Liver (tissue), 9 donors: Measurements from ENCODE around the gene SNRPA. TPM values are rescaled to one million over a fixed set of nuclear protein-coding genes. Genes with fewer than 3 reads are reported as not detected.

Experiments
- DNase-seq: peaks from one replicate; pipeline ENCODE4 v3.0.0-alpha.2; 2017; ENCODE audit warnings: low spot score
- H3K27ac ChIP-seq, 2 donors: one replicate each; pipeline ENCODE4 v1.7.0; 2013; ENCODE audit warnings: inconsistent platforms in 2 of 2, low read length in 2 of 2, control low read depth in 1 of 2, low read depth in 1 of 2, mild to moderate bottlenecking in 1 of 2
- H3K27me3 ChIP-seq, 4 donors: one replicate each; pipeline versions ENCODE4 v1.6.1 to v1.7.0; 2013; ENCODE audit warnings: low read length in 3 of 4, inconsistent platforms in 1 of 4, mild to moderate bottlenecking in 1 of 4, moderate library complexity in 1 of 4; ENCODE audit not compliant: control insufficient read depth in 4 of 4, insufficient read depth in 4 of 4
- H3K36me3 ChIP-seq, 4 donors: one replicate each; pipeline versions ENCODE4 v1.6.1 to v1.7.0; 2013; ENCODE audit warnings: low read length in 3 of 4, mild to moderate bottlenecking in 3 of 4, low read depth in 1 of 4, moderate library complexity in 1 of 4; ENCODE audit not compliant: control insufficient read depth in 4 of 4, insufficient read depth in 3 of 4
- H3K4me1 ChIP-seq, 4 donors: one replicate each; pipeline versions ENCODE4 v1.6.1 to v1.7.0; 2013; ENCODE audit warnings: low read length in 3 of 4, mild to moderate bottlenecking in 3 of 4, moderate library complexity in 1 of 4; ENCODE audit not compliant: control insufficient read depth in 4 of 4, insufficient read depth in 4 of 4
- H3K4me3 ChIP-seq, 3 donors: one replicate each; pipeline versions ENCODE4 v1.6.1 to v1.7.0; 2013; ENCODE audit warnings: low read length in 3 of 3, control low read depth in 1 of 3, low read depth in 1 of 3, mild to moderate bottlenecking in 1 of 3
- H3K9ac ChIP-seq, 2 donors: one replicate each; pipeline ENCODE4 v1.7.0; 2013; ENCODE audit warnings: low read length in 2 of 2, mild to moderate bottlenecking in 2 of 2, moderate library complexity in 2 of 2, control low read depth in 1 of 2, low read depth in 1 of 2
- H3K9me3 ChIP-seq, 4 donors: one replicate each; pipeline versions ENCODE4 v1.6.1 to v1.7.0; 2013; ENCODE audit warnings: low read length in 3 of 4; ENCODE audit not compliant: control insufficient read depth in 4 of 4
- FOXA1 ChIP-seq: IDR thresholded peaks from 2 replicates; pipeline ENCODE4 v1.6.1; 2016; ENCODE audit warnings: antibody characterized with exemption
- FOXA2 ChIP-seq: IDR thresholded peaks from 2 replicates; pipeline ENCODE4 v1.6.1; 2016; ENCODE audit warnings: antibody characterized with exemption
- GABPA ChIP-seq, 2 donors: IDR thresholded peaks in 1 of 2; conservative IDR thresholded peaks in 1 of 2; 2 replicates each; pipeline ENCODE4 v1.6.1; 2016; ENCODE audit warnings: antibody characterized with exemption in 2 of 2, mild to moderate bottlenecking in 1 of 2, moderate library complexity in 1 of 2
- HNF4A ChIP-seq, 2 donors: conservative IDR thresholded peaks; 2 replicates each; pipeline ENCODE4 v1.6.1; 2016; ENCODE audit warnings: antibody characterized with exemption in 2 of 2, mild to moderate bottlenecking in 2 of 2
- JUND ChIP-seq, 2 donors: IDR thresholded peaks; 2 replicates each; pipeline ENCODE4 v1.6.1; 2016; ENCODE audit warnings: antibody characterized with exemption in 2 of 2
- NR2F2 ChIP-seq: IDR thresholded peaks from 2 replicates; pipeline ENCODE4 v1.6.1; 2016; ENCODE audit warnings: antibody characterized with exemption
- RAD21 ChIP-seq, 2 donors: IDR thresholded peaks; 2 replicates each; pipeline ENCODE4 v1.6.1; 2016; ENCODE audit warnings: antibody characterized with exemption in 2 of 2, mild to moderate bottlenecking in 2 of 2
- REST ChIP-seq: IDR thresholded peaks from 2 replicates; pipeline ENCODE4 v1.6.1; 2016; ENCODE audit warnings: antibody characterized with exemption, mild to moderate bottlenecking
- RXRA ChIP-seq, 2 donors: IDR thresholded peaks; 2 replicates each; pipeline ENCODE4 v1.6.1; 2017 to 2018; ENCODE audit warnings: antibody characterized with exemption in 2 of 2, mild to moderate bottlenecking in 1 of 2
- SP1 ChIP-seq: IDR thresholded peaks from 2 replicates; pipeline ENCODE4 v1.6.1; 2018; ENCODE audit warnings: antibody characterized with exemption, mild to moderate bottlenecking
- TAF1 ChIP-seq: conservative IDR thresholded peaks from 2 replicates; pipeline ENCODE4 v1.6.1; 2016; ENCODE audit warnings: antibody characterized with exemption, mild to moderate bottlenecking
- WGBS: extraction: QIAGEN DNeasy Blood & Tissue Kit; methylation state at CpG from one replicate; pipeline ENCODE4 v1.1.7; 2013; 5-methylcytosine and 5-hydroxymethylcytosine counted together
- polyA plus RNA-seq, 2 donors: library from polyadenylated mRNA; stranded (reverse) in 1 of 2; unstranded in 1 of 2; fragments of 200-250 nt in 1 of 2; fragments of >200 nt in 1 of 2; fragmentation: Nextera tagmentation in 1 of 2; extraction: Ambion mirVana in 1 of 2; gene quantifications; one replicate each; pipeline versions ENCODE4 v1.2.1 to v1.2.3, GENCODE V29; 2013 to 2015
- total RNA-seq, 2 donors: library from RNA; depleted of rRNA; stranded (reverse); fragments of >200 nt; gene quantifications; one replicate each; pipeline ENCODE4 v1.2.3, GENCODE V29; 2014
- TF ChIP-seq, protein P1 (sequence below): IDR thresholded peaks from 2 replicates; pipeline ENCODE4 v1.6.1; 2016; ENCODE audit warnings: antibody characterized with exemption
- TF ChIP-seq, protein P2 (sequence below): IDR thresholded peaks from 2 replicates; pipeline ENCODE4 v1.6.1; 2016; ENCODE audit warnings: antibody characterized with exemption
- TF ChIP-seq, protein P3 (sequence below): IDR thresholded peaks from 2 replicates; pipeline ENCODE4 v1.6.1; 2016; ENCODE audit warnings: antibody characterized with exemption
- TF ChIP-seq, protein P4 (sequence below): fragments of 150-350 bp; IDR thresholded peaks from 2 replicates; pipeline ENCODE4 v1.5.1; 2017; ENCODE audit warnings: improper control_type of control experiment, low read depth, low read length; ENCODE audit not compliant: missing input control
- donor health status: healthy.
- donor health status: healthy.
- donor health status: healthy.
- donor health status: healthy.
- donor health status: healthy.

SNRPA gene
- total and polyA plus RNA-seq, 4 donors, result 11.8 to 27.1 (median 17.0) TPM

DNA sequence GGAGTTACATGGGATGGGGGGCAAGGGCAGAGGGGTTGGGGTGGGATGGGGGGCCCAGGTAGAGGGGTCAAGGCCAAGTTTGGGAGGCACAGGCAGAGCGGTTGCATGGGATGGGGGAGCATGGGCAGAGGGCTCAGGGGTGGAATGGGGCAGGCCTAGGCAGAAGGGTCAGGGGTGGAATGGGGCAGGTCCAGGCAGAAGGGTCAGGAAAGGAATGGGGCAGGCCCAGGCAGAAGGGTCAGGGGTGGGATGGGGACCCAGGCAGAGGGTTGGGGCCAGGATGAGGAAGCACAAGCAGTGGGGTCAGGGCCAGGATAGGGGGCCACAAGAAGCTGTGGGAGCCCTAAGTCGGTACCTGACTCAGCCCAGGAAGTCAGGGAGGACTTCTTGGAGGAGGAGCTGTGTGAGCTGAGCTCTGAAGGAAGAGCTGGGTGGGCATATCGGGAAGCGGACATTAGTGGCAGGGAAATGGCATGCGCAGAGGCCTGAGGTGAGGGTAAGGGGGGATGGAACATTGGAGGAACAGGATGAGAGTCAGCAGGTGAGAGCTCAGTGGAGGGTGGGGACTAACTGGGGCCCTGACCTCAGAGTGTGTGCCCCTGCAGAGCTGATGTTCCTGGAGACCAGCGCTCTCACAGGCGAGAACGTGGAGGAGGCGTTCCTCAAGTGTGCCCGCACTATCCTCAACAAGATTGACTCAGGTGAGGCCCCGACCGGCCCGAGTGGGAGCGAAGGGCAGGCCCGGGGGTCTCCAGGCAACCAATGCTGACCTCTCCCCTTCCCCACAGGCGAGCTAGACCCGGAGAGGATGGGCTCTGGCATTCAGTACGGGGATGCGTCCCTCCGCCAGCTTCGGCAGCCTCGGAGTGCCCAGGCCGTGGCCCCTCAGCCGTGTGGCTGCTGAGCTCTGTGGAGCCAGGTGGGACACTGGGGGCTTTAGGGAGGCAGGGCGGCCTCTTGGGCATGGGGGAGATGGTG is 35.3 kb downstream of the SNRPA start (continued):
- TF ChIP-seq, protein P1, sequence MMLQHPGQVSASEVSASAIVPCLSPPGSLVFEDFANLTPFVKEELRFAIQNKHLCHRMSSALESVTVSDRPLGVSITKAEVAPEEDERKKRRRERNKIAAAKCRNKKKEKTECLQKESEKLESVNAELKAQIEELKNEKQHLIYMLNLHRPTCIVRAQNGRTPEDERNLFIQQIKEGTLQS, result no peak
- no peak for TF ChIP-seq FOXA2
- TF ChIP-seq SP1, result no peak
- TF ChIP-seq FOXA1, result no peak
- no peak for TF ChIP-seq RXRA (IDR thresholded peaks at IDR 0.05)
- TF ChIP-seq, protein P2, sequence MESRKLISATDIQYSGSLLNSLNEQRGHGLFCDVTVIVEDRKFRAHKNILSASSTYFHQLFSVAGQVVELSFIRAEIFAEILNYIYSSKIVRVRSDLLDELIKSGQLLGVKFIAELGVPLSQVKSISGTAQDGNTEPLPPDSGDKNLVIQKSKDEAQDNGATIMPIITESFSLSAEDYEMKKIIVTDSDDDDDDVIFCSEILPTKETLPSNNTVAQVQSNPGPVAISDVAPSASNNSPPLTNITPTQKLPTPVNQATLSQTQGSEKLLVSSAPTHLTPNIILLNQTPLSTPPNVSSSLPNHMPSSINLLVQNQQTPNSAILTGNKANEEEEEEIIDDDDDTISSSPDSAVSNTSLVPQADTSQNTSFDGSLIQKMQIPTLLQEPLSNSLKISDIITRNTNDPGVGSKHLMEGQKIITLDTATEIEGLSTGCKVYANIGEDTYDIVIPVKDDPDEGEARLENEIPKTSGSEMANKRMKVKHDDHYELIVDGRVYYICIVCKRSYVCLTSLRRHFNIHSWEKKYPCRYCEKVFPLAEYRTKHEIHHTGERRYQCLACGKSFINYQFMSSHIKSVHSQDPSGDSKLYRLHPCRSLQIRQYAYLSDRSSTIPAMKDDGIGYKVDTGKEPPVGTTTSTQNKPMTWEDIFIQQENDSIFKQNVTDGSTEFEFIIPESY, result no peak

DNA sequence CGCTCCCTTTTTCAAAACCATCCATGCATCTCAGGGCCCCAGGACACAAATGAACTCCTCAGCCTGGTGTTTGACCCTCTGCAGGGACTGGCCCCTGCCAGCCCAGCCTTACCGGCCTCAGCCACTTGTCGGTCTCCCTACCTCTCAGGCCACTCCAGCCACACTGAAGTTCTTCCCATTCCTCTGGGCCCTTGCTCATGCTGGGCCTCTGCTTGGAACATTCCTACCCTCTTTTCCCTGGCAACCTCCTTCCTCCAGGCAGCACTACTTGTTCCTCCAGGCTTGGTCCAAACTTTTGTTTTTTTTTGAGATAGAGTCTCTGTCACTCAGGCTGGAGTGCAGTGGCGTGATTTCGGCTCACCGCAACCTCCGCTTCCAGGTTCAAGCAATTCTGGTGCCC is 40.3 kb downstream of the SNRPA start:
- H3K27ac ChIP-seq, result no peak overlapping the region
- peaks cover 0 to 22% (median 12%) of the 10 kb centered on the region in 4 donors for H3K4me1 ChIP-seq
- no peaks in the 10 kb centered on the region for H3K27me3 ChIP-seq
- H3K9me3 ChIP-seq, result no peaks in the 10 kb centered on the region
- no peak overlapping the region for H3K9ac ChIP-seq
- no peak for TF ChIP-seq NR2F2
- no peak for TF ChIP-seq TAF1
- TF ChIP-seq, protein P2, result no peak
- no peak for TF ChIP-seq HNF4A (conservative IDR thresholded peaks at IDR 0.05)
- whole genome bisulfite sequencing, result 81% methylated on average over 7 of the region's 7 CpGs
- no peak for DNase-seq
- H3K36me3 ChIP-seq, result peaks cover 0 to 2% (median 0%) of the 10 kb centered on the region in 4 donors
- no peak overlapping the region for H3K4me3 ChIP-seq

- no peaks in the 10 kb centered on the region for H3K27me3 ChIP-seq
- WGBS, result 86% methylated on average over 3 of the region's 3 CpGs
- DNase-seq, result no peak
- H3K9ac ChIP-seq, result no peak overlapping the region
- H3K36me3 ChIP-seq, result no peaks in the 10 kb centered on the region
- H3K4me3 ChIP-seq, result no peak overlapping the region
- TF ChIP-seq RAD21 (IDR thresholded peaks at IDR 0.05) (no peak), REST (no peak), FOXA2 (no peak), JUND (IDR thresholded peaks at IDR 0.05) (no peak), TAF1 (no peak), FOXA1 (no peak), GABPA (IDR thresholded peaks at IDR 0.05 in 1 of 2, conservative IDR thresholded peaks at IDR 0.05 in 1 of 2) (no peak), SP1 (no peak), NR2F2 (no peak)
- TF ChIP-seq, protein P3, sequence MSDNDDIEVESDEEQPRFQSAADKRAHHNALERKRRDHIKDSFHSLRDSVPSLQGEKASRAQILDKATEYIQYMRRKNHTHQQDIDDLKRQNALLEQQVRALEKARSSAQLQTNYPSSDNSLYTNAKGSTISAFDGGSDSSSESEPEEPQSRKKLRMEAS, result no peak
- TF ChIP-seq, protein P1, result no peak
- TF ChIP-seq, protein P4, sequence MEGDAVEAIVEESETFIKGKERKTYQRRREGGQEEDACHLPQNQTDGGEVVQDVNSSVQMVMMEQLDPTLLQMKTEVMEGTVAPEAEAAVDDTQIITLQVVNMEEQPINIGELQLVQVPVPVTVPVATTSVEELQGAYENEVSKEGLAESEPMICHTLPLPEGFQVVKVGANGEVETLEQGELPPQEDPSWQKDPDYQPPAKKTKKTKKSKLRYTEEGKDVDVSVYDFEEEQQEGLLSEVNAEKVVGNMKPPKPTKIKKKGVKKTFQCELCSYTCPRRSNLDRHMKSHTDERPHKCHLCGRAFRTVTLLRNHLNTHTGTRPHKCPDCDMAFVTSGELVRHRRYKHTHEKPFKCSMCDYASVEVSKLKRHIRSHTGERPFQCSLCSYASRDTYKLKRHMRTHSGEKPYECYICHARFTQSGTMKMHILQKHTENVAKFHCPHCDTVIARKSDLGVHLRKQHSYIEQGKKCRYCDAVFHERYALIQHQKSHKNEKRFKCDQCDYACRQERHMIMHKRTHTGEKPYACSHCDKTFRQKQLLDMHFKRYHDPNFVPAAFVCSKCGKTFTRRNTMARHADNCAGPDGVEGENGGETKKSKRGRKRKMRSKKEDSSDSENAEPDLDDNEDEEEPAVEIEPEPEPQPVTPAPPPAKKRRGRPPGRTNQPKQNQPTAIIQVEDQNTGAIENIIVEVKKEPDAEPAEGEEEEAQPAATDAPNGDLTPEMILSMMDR, result no peak
- TF ChIP-seq, protein P2, result no peak
- H3K4me1 ChIP-seq, result peaks cover 0 to 19% (median 12%) of the 10 kb centered on the region in 4 donors
- no peaks in the 10 kb centered on the region for H3K9me3 ChIP-seq
- H3K27ac ChIP-seq, result no peak overlapping the region
Measured at GRCh38 chr19:40791996-40792395, 41.0 kb downstream of the SNRPA start.
